Cardiac muscle cell (in vitro differentiated cells and primary cell): ENCODE measurements around the gene ZBTB39. TPM values are rescaled to one million over a fixed set of nuclear protein-coding genes. Genes with fewer than 3 reads are reported as not detected.

ENCODE experiments used
- DNase-seq, 2 donors: peaks; one replicate each; pipeline versions ENCODE4 v3.0.0 to v3.0.0-alpha.2; 2010 to 2017; ENCODE audit warnings: low read depth in 1 of 2, low spot score in 1 of 2
- H3K27ac ChIP-seq: fragments of 200-600 bp; sonication (generic); 2 replicates; pipeline ENCODE4 v1.5.1; 2016
- H3K27me3 ChIP-seq: fragments of 200-600 bp; sonication (generic); 2 replicates; pipeline ENCODE4 v1.6.0; 2016; ENCODE audit warnings: control low read depth
- H3K36me3 ChIP-seq: fragments of 200-600 bp; sonication (generic); 2 replicates; pipeline ENCODE4 v1.5.1; 2016; ENCODE audit warnings: control low read depth
- H3K4me1 ChIP-seq: fragments of 200-600 bp; sonication (generic); 2 replicates; pipeline ENCODE4 v1.8.1; 2017; ENCODE audit warnings: low read depth, mild to moderate bottlenecking, mixed run types
- H3K4me3 ChIP-seq: fragments of 200-600 bp; sonication (generic); 2 replicates; pipeline ENCODE4 v1.5.1; 2016; ENCODE audit warnings: mild to moderate bottlenecking
- H3K9me3 ChIP-seq: fragments of 200-600 bp; sonication (generic); 2 replicates; pipeline ENCODE4 v1.5.1; 2017; ENCODE audit warnings: low read depth, mild to moderate bottlenecking, control low read depth
- polyA plus RNA-seq: library from polyadenylated mRNA; unstranded; fragments of >200 nt; fragmentation: Nextera tagmentation; extraction: Ambion mirVana; gene quantifications from 2 replicates; pipeline ENCODE4 v1.2.1, GENCODE V29; 2016
- total RNA-seq: library from RNA; depleted of rRNA; stranded (reverse); fragments of >200 nt; gene quantifications from 2 replicates; pipeline ENCODE4 v1.2.3, GENCODE V29; 2016
- TF ChIP-seq, protein P1 (sequence below): IDR thresholded peaks from 2 replicates; pipeline ENCODE4 v1.5.1; 2012; ENCODE audit warnings: low read depth, mild to moderate bottlenecking, low read length

The ZBTB39 gene
- total and polyA plus RNA-seq, 2 experiments from 2014 or later = 8.8 to 17.9 TPM

GRCh38 chr12:56953314-56953713 lies 53.0 kb downstream of the ZBTB39 start:
- Histone ChIP-seq H3K9me3 (no peaks in the 10 kb centered on the region), H3K4me3 (no peak overlapping the region), H3K27me3 (no peaks in the 10 kb centered on the region), H3K4me1 (no peaks in the 10 kb centered on the region), H3K36me3 (no peaks in the 10 kb centered on the region), H3K27ac (no peak overlapping the region)
- TF ChIP-seq, protein P1, sequence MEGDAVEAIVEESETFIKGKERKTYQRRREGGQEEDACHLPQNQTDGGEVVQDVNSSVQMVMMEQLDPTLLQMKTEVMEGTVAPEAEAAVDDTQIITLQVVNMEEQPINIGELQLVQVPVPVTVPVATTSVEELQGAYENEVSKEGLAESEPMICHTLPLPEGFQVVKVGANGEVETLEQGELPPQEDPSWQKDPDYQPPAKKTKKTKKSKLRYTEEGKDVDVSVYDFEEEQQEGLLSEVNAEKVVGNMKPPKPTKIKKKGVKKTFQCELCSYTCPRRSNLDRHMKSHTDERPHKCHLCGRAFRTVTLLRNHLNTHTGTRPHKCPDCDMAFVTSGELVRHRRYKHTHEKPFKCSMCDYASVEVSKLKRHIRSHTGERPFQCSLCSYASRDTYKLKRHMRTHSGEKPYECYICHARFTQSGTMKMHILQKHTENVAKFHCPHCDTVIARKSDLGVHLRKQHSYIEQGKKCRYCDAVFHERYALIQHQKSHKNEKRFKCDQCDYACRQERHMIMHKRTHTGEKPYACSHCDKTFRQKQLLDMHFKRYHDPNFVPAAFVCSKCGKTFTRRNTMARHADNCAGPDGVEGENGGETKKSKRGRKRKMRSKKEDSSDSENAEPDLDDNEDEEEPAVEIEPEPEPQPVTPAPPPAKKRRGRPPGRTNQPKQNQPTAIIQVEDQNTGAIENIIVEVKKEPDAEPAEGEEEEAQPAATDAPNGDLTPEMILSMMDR = no peak
- no peak for DNase-seq

DNA sequence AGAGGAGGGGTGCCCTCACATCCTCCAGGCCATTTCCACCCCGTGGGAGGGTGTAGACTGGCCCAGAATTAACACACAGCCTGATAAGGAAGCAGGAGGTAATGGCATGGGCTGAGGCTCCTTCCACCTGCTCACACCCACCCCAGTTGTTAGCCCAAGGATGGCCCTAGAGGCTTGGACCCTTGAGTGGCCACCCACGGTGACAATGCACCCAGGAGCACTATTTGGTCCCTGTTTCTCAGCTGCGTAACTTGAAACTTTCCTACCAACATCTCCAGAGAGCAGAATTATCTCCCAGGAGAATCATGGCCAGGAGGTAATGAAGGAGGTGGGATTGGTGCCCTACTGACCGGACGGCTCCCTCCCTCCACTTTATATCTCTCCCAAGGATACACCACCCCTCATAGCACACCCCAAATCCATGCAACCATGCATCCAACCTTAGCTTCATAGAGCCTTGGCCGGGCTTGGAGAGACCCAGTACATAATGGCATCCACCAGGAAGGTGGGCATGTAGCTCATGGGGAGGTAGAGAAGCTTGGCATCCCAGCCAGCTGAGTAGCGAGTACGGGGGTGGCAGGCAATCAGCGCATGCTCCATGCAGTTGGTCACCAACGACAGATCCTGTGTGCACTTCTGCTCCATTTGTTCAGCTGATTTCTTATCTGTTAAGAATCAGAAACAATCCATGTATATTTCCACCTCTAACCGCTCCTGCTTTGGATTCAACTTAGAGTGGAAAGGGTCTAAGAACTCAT lies 54.6 kb downstream of the ZBTB39 start:
- Histone ChIP-seq H3K4me3 (no peak overlapping the region), H3K27me3 (no peaks in the 10 kb centered on the region), H3K36me3 (no peaks in the 10 kb centered on the region), H3K4me1 (no peaks in the 10 kb centered on the region), H3K27ac (no peak overlapping the region), H3K9me3 (no peaks in the 10 kb centered on the region)
- no peak for DNase-seq
- TF ChIP-seq, protein P1 = no peak

- no peaks in the 10 kb centered on the region for H3K27me3 ChIP-seq
- no peaks in the 10 kb centered on the region for H3K4me1 ChIP-seq
- H3K36me3 ChIP-seq = no peaks in the 10 kb centered on the region
- H3K27ac ChIP-seq = no peak overlapping the region
- TF ChIP-seq, protein P1 = no peak
- H3K9me3 ChIP-seq = no peaks in the 10 kb centered on the region
- H3K4me3 ChIP-seq = no peak overlapping the region
- DNase-seq = no peak
Observed at GRCh38 chr12:56948881-56949280, 57.5 kb downstream of the ZBTB39 start.

Other genes with a start within 250 kb of the ZBTB39 start
- 0.53 and 1.9 TPM in 2 replicates for gene HSD17B6, start 243.2 kb downstream of the ZBTB39 start, total RNA-seq
- 0.64 TPM in 1 of 2 replicates, not detected in the other for gene HSD17B6, start 243.2 kb downstream of the ZBTB39 start, polyA plus RNA-seq
- 0.14 and 1.3 TPM in 2 replicates for gene SDR9C7, start 72.1 kb downstream of the ZBTB39 start, total RNA-seq
- gene SDR9C7, start 72.1 kb downstream of the ZBTB39 start, polyA plus RNA-seq = 0.07 and 1.2 TPM in 2 replicates
- gene RDH16, start 48.9 kb downstream of the ZBTB39 start, total RNA-seq = 0.95 and 2.6 TPM in 2 replicates
- 0.92 and 1.1 TPM in 2 replicates for gene RDH16, start 48.9 kb downstream of the ZBTB39 start, polyA plus RNA-seq
- 1.4 and 3.5 TPM in 2 replicates for gene TAC3, start 10.0 kb upstream of the ZBTB39 start, total RNA-seq
- gene TAC3, start 10.0 kb upstream of the ZBTB39 start, polyA plus RNA-seq = 5.7 and 9.9 TPM in 2 replicates
- not detected in 2 replicates for gene MYO1A, start 43.6 kb upstream of the ZBTB39 start, total RNA-seq
- 1.5 TPM in 1 of 2 replicates, not detected in the other for gene MYO1A, start 43.6 kb upstream of the ZBTB39 start, polyA plus RNA-seq
- gene NEMP1, start 72.2 kb upstream of the ZBTB39 start, total RNA-seq = 4.4 and 8.8 TPM in 2 replicates
- gene NEMP1, start 72.2 kb upstream of the ZBTB39 start, polyA plus RNA-seq = 5.8 and 6.6 TPM in 2 replicates
- 30.8 and 35.0 TPM in 2 replicates for gene NAB2, start 82.6 kb upstream of the ZBTB39 start, total RNA-seq
- gene NAB2, start 82.6 kb upstream of the ZBTB39 start, polyA plus RNA-seq = 11.9 and 14.7 TPM in 2 replicates
- gene STAT6, start 104.8 kb upstream of the ZBTB39 start, total RNA-seq = 34.6 and 53.0 TPM in 2 replicates
- gene STAT6, start 104.8 kb upstream of the ZBTB39 start, polyA plus RNA-seq = 37.2 and 45.9 TPM in 2 replicates
- gene LRP1, start 121.9 kb upstream of the ZBTB39 start, total RNA-seq = 37.1 and 77.5 TPM in 2 replicates
- 28.3 and 28.5 TPM in 2 replicates for gene LRP1, start 121.9 kb upstream of the ZBTB39 start, polyA plus RNA-seq
- gene LRP1-AS, start 141.1 kb upstream of the ZBTB39 start, total RNA-seq = not detected in 2 replicates
- gene LRP1-AS, start 141.1 kb upstream of the ZBTB39 start, polyA plus RNA-seq = not detected in 2 replicates
- 0.80 and 1.1 TPM in 2 replicates for gene NXPH4, start 210.2 kb upstream of the ZBTB39 start, total RNA-seq
- gene NXPH4, start 210.2 kb upstream of the ZBTB39 start, polyA plus RNA-seq = 0.27 and 0.61 TPM in 2 replicates
- 94.0 and 110 TPM in 2 replicates for gene SHMT2, start 223.2 kb upstream of the ZBTB39 start, total RNA-seq
- gene SHMT2, start 223.2 kb upstream of the ZBTB39 start, polyA plus RNA-seq = 59.9 and 64.7 TPM in 2 replicates
- 15.3 and 28.4 TPM in 2 replicates for gene STAC3, start 244.6 kb upstream of the ZBTB39 start, total RNA-seq
- gene STAC3, start 244.6 kb upstream of the ZBTB39 start, polyA plus RNA-seq = 5.4 and 6.6 TPM in 2 replicates